CD8-positive, alpha-beta memory T cell (primary cell): Measurements from ENCODE around the gene TGFB1. TPM values are rescaled to one million over a fixed set of nuclear protein-coding genes. Genes with fewer than 3 reads are reported as not detected.

Experiments used
- CTCF ChIA-PET: fragments of 350-600 bp; sonication (Branson Sonifier 250); formaldehyde crosslinking; loops from one replicate; lab custom pipeline; 2021; ENCODE audit warnings: antibody characterized with exemption; lab: Charles Lee
- POLR2A ChIA-PET: fragments of 350-600 bp; sonication (Branson Sonifier 250); formaldehyde crosslinking; loops from one replicate; lab custom pipeline; 2021; ENCODE audit warnings: antibody characterized with exemption; lab: Charles Lee
- DNase-seq, 5 donors: peaks; one replicate each; pipeline versions ENCODE4 v3.0.0 to v3.0.0-alpha.2; 2020 to 2022; ENCODE audit warnings: mixed read lengths in 1 of 5
- H3K27ac ChIP-seq: one replicate; pipeline ENCODE4 v1.7.0; 2013; ENCODE audit warnings: low read depth, mild to moderate bottlenecking, low read length, moderate library complexity
- H3K27me3 ChIP-seq: 2 replicates; pipeline ENCODE4 v1.7.0; 2013; ENCODE audit warnings: low read length, mild to moderate bottlenecking; ENCODE audit not compliant: insufficient read depth, poor library complexity, severe bottlenecking
- H3K36me3 ChIP-seq: 2 replicates; pipeline ENCODE4 v1.7.0; 2013; ENCODE audit warnings: mild to moderate bottlenecking, low read length, moderate library complexity; ENCODE audit not compliant: insufficient read depth
- H3K4me1 ChIP-seq: 2 replicates; pipeline ENCODE4 v1.7.0; 2013; ENCODE audit warnings: mild to moderate bottlenecking, low read length, moderate library complexity; ENCODE audit not compliant: insufficient read depth
- H3K4me3 ChIP-seq: 2 replicates; pipeline ENCODE4 v1.7.0; 2013; ENCODE audit warnings: mild to moderate bottlenecking, low read length
- H3K9me3 ChIP-seq: 2 replicates; pipeline ENCODE4 v1.7.0; 2013; ENCODE audit warnings: mild to moderate bottlenecking, low read length
- H3K27ac Mint-ChIP-seq, 8 donors: one replicate each; pipeline ENCODE4 v1.8.0; 2020 to 2021; ENCODE audit warnings: mixed read lengths in 8 of 8, mild to moderate bottlenecking in 6 of 8, inconsistent platforms in 3 of 8, moderate library complexity in 3 of 8
- H3K27me3 Mint-ChIP-seq, 2 donors: one replicate each; pipeline ENCODE4 v1.8.0; 2020 to 2021; ENCODE audit warnings: mixed read lengths in 2 of 2, mild to moderate bottlenecking in 1 of 2, moderate library complexity in 1 of 2
- H3K36me3 Mint-ChIP-seq, 3 donors: one replicate each; pipeline ENCODE4 v1.8.0; 2020 to 2021; ENCODE audit warnings: mixed read lengths in 3 of 3, inconsistent platforms in 1 of 3, mild to moderate bottlenecking in 1 of 3
- H3K4me1 Mint-ChIP-seq, 3 donors: one replicate each; pipeline ENCODE4 v1.8.0; 2020 to 2021; ENCODE audit warnings: mixed read lengths in 3 of 3, inconsistent platforms in 1 of 3, mild to moderate bottlenecking in 1 of 3
- H3K4me3 Mint-ChIP-seq, 7 donors: one replicate each; pipeline ENCODE4 v1.8.0; 2020 to 2021; ENCODE audit warnings: mixed read lengths in 7 of 7, mild to moderate bottlenecking in 6 of 7, moderate library complexity in 4 of 7, inconsistent platforms in 2 of 7
- H3K9me3 Mint-ChIP-seq, 5 donors: one replicate each; pipeline ENCODE4 v1.8.0; 2020 to 2022; ENCODE audit warnings: mixed read lengths in 5 of 5, mild to moderate bottlenecking in 3 of 5, moderate library complexity in 2 of 5, inconsistent platforms in 1 of 5
- polyA plus RNA-seq: library from polyadenylated mRNA; unstranded; fragments of 300-500 nt; fragmentation: Illumina TruSeq; gene quantifications from one replicate; pipeline ENCODE4 v1.2.3, GENCODE V29; 2021
- total RNA-seq, 2 experiments: library from RNA; stranded (reverse); gene quantifications; one replicate each; pipeline ENCODE4 v1.2.3, GENCODE V29; 2021

TGFB1 gene
- total and polyA plus RNA-seq, 3 experiments from 2014 or later = 104 to 161 (median 152) TPM

GRCh38 chr19:41369769-41370168 is 16.0 kb upstream of the TGFB1 start:
- no peak overlapping the region for H3K4me3 Mint-ChIP-seq
- H3K4me1 ChIP-seq = peaks cover 2% of the 10 kb centered on the region
- ChIA-PET CTCF (interaction anchor here (1.2 kb wide), 2 partner anchors 12 to 17 kb away, joined by 3 to 4 read pairs; partner anchors contain the start of gene TGFB1), POLR2A (no interaction called here)
- H3K27me3 ChIP-seq = no peaks in the 10 kb centered on the region
- no peaks in the 10 kb centered on the region for H3K27me3 Mint-ChIP-seq
- no peak for DNase-seq
- no peak overlapping the region for H3K4me3 ChIP-seq
- H3K4me1 Mint-ChIP-seq = peaks cover 5 to 10% (median 5%) of the 10 kb centered on the region in 3 donors
- no peak overlapping the region for H3K27ac Mint-ChIP-seq
- no peaks in the 10 kb centered on the region for H3K36me3 ChIP-seq
- H3K9me3 ChIP-seq = no peaks in the 10 kb centered on the region
- H3K9me3 Mint-ChIP-seq = no peaks in the 10 kb centered on the region
- H3K36me3 Mint-ChIP-seq = peaks cover 0 to 2% (median 0%) of the 10 kb centered on the region in 3 donors
- H3K27ac ChIP-seq = no peak overlapping the region

DNA sequence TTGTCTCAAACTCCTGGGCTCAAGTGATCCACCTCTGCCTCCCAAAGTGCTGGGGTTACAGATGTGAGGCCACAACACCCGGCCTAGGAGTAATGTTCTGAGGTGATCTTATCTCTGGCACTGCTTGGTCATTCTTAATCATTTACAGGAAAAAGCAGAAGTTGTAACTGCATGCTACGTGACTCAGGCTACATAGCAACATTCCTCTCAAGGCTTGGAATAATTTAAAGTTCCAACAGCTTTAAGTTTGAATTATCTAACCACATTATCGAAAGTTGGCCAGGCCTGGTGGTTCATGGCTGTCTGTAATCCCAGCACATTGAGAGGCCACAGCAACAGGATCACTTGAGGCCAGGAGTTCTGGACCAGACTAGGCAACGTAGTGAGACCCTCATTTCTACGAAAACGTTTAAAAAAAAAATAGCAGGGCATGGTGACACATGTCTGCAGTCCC is 14.2 kb upstream of the TGFB1 start:
- Histone ChIP-seq H3K27ac (peak overlapping the region; percentile 79), H3K36me3 (no peaks in the 10 kb centered on the region), H3K4me3 (no peak overlapping the region), H3K27me3 (no peaks in the 10 kb centered on the region), H3K9me3 (no peaks in the 10 kb centered on the region), H3K4me1 (peaks cover 15% of the 10 kb centered on the region)
- ChIA-PET CTCF (no interaction called here), POLR2A (no interaction called here)
- Mint-ChIP-seq H3K4me3 (no peak overlapping the region), H3K27me3 (no peaks in the 10 kb centered on the region), H3K9me3 (no peaks in the 10 kb centered on the region), H3K27ac (peak overlapping the region in 1 of 8 donors; percentile 11), H3K36me3 (peaks cover 0 to 8% (median 1%) of the 10 kb centered on the region in 3 donors), H3K4me1 (peaks cover 19 to 29% (median 19%) of the 10 kb centered on the region in 3 donors)
- DNase-seq = no peak

DNA sequence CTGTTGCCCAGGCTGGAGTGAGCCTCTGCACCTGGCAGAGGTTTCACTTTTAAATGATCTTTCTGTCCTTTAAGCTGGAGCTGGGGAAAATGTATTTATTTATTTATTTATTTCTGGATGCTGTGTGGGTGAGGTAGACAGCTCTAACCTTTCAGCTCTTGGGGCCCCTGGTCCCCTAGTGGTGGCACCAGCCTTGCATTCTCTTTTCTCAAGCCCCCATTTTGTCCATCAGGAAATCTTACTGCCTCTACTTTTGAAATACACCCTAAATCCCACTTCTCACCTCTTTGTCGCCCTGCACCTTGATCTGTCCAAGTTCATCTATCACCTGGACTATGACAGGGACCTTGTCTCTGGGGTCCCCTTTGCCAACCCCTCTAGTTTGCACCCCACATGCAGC is 12.4 kb upstream of the TGFB1 start:
- Histone ChIP-seq H3K27ac (peak overlapping the region; percentile 45), H3K4me1 (peaks cover 21% of the 10 kb centered on the region), H3K9me3 (no peaks in the 10 kb centered on the region), H3K36me3 (no peaks in the 10 kb centered on the region), H3K4me3 (no peak overlapping the region), H3K27me3 (no peaks in the 10 kb centered on the region)
- POLR2A ChIA-PET = interaction anchor here (0.6 kb wide), 1 partner anchor 577 kb away, joined by 3 read pairs; no protein-coding TSS in a partner anchor
- DNase-seq = no peak
- Mint-ChIP-seq H3K4me1 (peaks cover 23 to 36% (median 26%) of the 10 kb centered on the region in 3 donors), H3K27ac (peak overlapping the region in 5 of 8 donors; percentile 5 to 70 (median 34)), H3K9me3 (no peaks in the 10 kb centered on the region), H3K4me3 (peak overlapping the region in 3 of 7 donors; percentile 25 to 63 (median 36)), H3K36me3 (peaks cover 0 to 12% (median 1%) of the 10 kb centered on the region in 3 donors), H3K27me3 (no peaks in the 10 kb centered on the region)
- CTCF ChIA-PET = interaction anchor here (0.7 to 4.4 kb wide), 7 partner anchors 12 to 203 kb away, joined by 3 to 63 read pairs (median 5); partner anchors contain the start of gene TGFB1

DNA sequence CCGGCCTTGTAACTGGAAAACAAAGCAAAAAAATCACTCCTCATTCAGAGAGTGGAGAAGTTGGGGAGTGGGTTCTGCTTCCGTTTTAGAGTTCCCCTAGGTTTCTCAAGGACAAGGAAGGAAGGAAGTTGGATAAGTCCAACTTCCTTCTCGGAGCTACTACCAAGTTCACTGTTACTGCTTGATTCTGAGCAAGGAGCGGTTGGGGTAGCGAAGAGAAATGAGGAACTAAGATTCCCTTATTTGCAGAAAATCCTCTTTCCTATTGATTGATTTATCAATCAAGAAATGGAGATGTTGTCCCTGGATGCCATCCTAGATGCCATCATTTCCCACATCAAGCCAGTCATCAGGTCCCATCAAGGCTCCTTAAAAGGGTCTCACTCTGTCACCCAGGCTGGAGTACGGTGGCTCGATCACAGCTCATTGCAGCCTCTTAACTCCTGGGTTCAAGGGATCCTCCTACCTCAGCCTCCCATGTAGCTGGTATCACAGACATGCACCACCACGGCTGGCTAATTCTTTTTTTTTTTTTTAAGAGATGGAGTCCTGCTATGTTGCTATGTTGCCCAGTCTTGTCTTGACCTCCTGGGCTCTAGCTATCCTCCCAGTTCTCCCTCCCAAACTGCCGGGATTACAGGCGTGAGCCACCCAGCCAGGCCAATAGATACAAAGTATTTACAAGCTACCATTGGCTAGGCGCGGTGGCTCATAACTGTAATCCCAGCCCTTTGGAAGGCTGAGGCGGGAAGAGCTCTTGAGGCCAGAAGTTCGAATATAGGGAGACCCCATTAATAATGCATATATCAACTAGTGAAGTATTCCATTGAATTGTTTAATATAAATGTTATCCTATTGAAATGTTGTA is 11.0 kb upstream of the TGFB1 start:
- no peaks in the 10 kb centered on the region for H3K9me3 Mint-ChIP-seq
- ChIA-PET POLR2A (interaction anchor here (0.5 to 5.1 kb wide), 10 partner anchors 13 to 614 kb away, joined by 3 to 111 read pairs (median 5); partner anchors contain the start of genes CCDC97, HNRNPUL1, SNRPA and TGFB1), CTCF (interaction anchor here (0.7 to 4.4 kb wide), 13 partner anchors 11 to 204 kb away, joined by 3 to 63 read pairs (median 4); partner anchors contain the start of gene TGFB1)
- H3K4me3 Mint-ChIP-seq = peak overlapping the region; percentile 87 to 98 (median 97)
- no peaks in the 10 kb centered on the region for H3K27me3 Mint-ChIP-seq
- peaks cover 22% of the 10 kb centered on the region for H3K4me1 ChIP-seq
- peak overlapping the region; percentile 100 for H3K27ac ChIP-seq
- no peak for DNase-seq
- H3K27me3 ChIP-seq = no peaks in the 10 kb centered on the region
- no peaks in the 10 kb centered on the region for H3K36me3 ChIP-seq
- peak overlapping the region; percentile 99 to 100 (median 100) for H3K27ac Mint-ChIP-seq
- H3K4me1 Mint-ChIP-seq = peaks cover 23 to 39% (median 26%) of the 10 kb centered on the region in 3 donors
- peaks cover 0 to 12% (median 1%) of the 10 kb centered on the region in 3 donors for H3K36me3 Mint-ChIP-seq
- H3K9me3 ChIP-seq = no peaks in the 10 kb centered on the region
- H3K4me3 ChIP-seq = peak overlapping the region; percentile 95

- Mint-ChIP-seq H3K4me3 (peak within 1 kb of the TSS; percentile 87 to 98 (median 97)), H3K4me1 (peaks cover 23 to 40% (median 26%) of the 10 kb centered on the region in 3 donors), H3K36me3 (peaks cover 0 to 12% (median 1%) of the 10 kb centered on the region in 3 donors), H3K9me3 (no peaks in the 10 kb centered on the region), H3K27me3 (peaks cover 0 to 2% of the 10 kb centered on the region in 2 donors), H3K27ac (peak within 1 kb of the TSS; percentile 99 to 100 (median 100))
- peak; percentile 96 to 99 (median 99) for DNase-seq
- Histone ChIP-seq H3K4me1 (peaks cover 22% of the 10 kb centered on the region), H3K36me3 (no peaks in the 10 kb centered on the region), H3K27me3 (no peaks in the 10 kb centered on the region), H3K9me3 (no peaks in the 10 kb centered on the region), H3K4me3 (peak within 1 kb of the TSS; percentile 95), H3K27ac (peak within 1 kb of the TSS; percentile 100)
- POLR2A ChIA-PET = interaction anchor here (0.6 to 5.1 kb wide), 13 partner anchors 12 to 1174 kb away, joined by 3 to 111 read pairs (median 5); partner anchors contain the start of genes CCDC97, HNRNPUL1, SERTAD3 and SNRPA
- CTCF ChIA-PET = interaction anchor here (0.6 to 4.4 kb wide), 13 partner anchors 11 to 205 kb away, joined by 3 to 63 read pairs (median 4); partner anchors contain the start of gene TGFB1
Measured at GRCh38 chr19:41363753-41364523, 10.2 kb upstream of the TGFB1 start, which contains the start of gene B9D2. Gene B9D2 (minus strand): TSS chr19:41364149. CDS start chr19:41363519, 630 bp downstream.

DNA sequence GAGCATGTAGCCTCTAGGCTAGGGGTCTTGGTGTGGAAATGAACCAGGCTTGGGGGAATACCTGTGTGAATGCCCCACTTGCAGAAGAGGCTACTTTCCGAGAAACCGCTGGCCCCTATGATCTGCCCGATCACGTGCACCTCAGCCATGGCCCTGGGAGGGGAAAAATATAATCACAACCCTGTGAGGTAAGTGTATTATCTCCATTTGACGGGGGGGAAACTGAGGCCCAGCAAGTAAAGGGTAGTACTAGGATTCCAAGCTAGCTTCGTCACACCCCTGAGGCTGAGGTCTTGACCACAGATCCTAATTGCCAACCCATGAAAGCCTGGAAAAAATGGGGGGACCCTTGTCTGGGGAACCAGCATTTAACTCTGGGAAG is 9.6 kb upstream of the TGFB1 start:
- peak overlapping the region; percentile 100 for H3K27ac ChIP-seq
- no peak for DNase-seq
- peaks cover 28% of the 10 kb centered on the region for H3K4me1 ChIP-seq
- no peaks in the 10 kb centered on the region for H3K27me3 ChIP-seq
- no peaks in the 10 kb centered on the region for H3K9me3 Mint-ChIP-seq
- peak overlapping the region; percentile 87 to 98 (median 97) for H3K4me3 Mint-ChIP-seq
- H3K4me3 ChIP-seq = peak overlapping the region; percentile 95
- ChIA-PET POLR2A (interaction anchor here (0.6 to 5.1 kb wide), 12 partner anchors 11 to 1173 kb away, joined by 3 to 111 read pairs (median 5); partner anchors contain the start of genes CCDC97, HNRNPUL1, SERTAD3 and SNRPA), CTCF (interaction anchor here (0.6 to 4.4 kb wide), 8 partner anchors 10 to 159 kb away, joined by 3 to 63 read pairs (median 4); partner anchors contain the start of gene TGFB1)
- no peaks in the 10 kb centered on the region for H3K36me3 ChIP-seq
- H3K9me3 ChIP-seq = no peaks in the 10 kb centered on the region
- peak overlapping the region; percentile 99 to 100 (median 100) for H3K27ac Mint-ChIP-seq
- H3K4me1 Mint-ChIP-seq = peaks cover 26 to 43% (median 29%) of the 10 kb centered on the region in 3 donors
- H3K27me3 Mint-ChIP-seq = peaks cover 0 to 2% of the 10 kb centered on the region in 2 donors
- peaks cover 0 to 12% (median 1%) of the 10 kb centered on the region in 3 donors for H3K36me3 Mint-ChIP-seq
